Right atrium auricular region (tissue), 2 donors: ENCODE data around the gene CCL4. TPM values are rescaled to one million over a fixed set of nuclear protein-coding genes. Genes with fewer than 3 reads are reported as not detected.
"Not testable (repeated sequence)": the region's sequence is repeated elsewhere in the genome, so short reads cannot be mapped to it uniquely, and the experiment has no call there.

ENCODE experiments used
- DNase-seq: peaks from one replicate; pipeline ENCODE4 v3.0.0-alpha.2; 2019; ENCODE audit warnings: low spot score
- H3K27ac ChIP-seq, 2 donors: fragments of 200-600 bp; sonication (generic); 1 replicate in 1 of 2; 2 replicates in 1 of 2; pipeline ENCODE4 v1.5.1; 2016 to 2019
- H3K27me3 ChIP-seq, 2 donors: fragments of 200-600 bp; sonication (generic); one replicate each; pipeline versions ENCODE4 v1.5.1 to v1.6.0; 2017 to 2019
- H3K36me3 ChIP-seq: fragments of 200-600 bp; sonication (generic); one replicate; pipeline ENCODE4 v1.5.1; 2016
- H3K4me1 ChIP-seq, 2 donors: fragments of 200-600 bp; sonication (generic); one replicate each; pipeline versions ENCODE4 v1.5.1 to v1.6.0; 2017 to 2019
- H3K4me3 ChIP-seq, 2 donors: fragments of 200-600 bp; sonication (generic); 1 replicate in 1 of 2; 2 replicates in 1 of 2; pipeline ENCODE4 v1.5.1; 2017 to 2019; ENCODE audit warnings: mild to moderate bottlenecking in 1 of 2, moderate library complexity in 1 of 2
- H3K9me3 ChIP-seq, 2 donors: fragments of 200-600 bp; sonication (generic); one replicate each; pipeline ENCODE4 v1.5.1; 2019
- total RNA-seq, 2 donors: library from RNA; depleted of rRNA; stranded (reverse); fragments of >200 nt; gene quantifications; one replicate each; pipeline ENCODE4 v1.1.0, GENCODE V29; 2016
- TF ChIP-seq, protein P1 (sequence below), 2 donors: fragments of 200-600 bp; sonication (generic); IDR thresholded peaks; one replicate each; pipeline ENCODE4 v1.5.1; 2019; ENCODE audit warnings: antibody characterized with exemption in 2 of 2

Gene CCL4
- total RNA-seq, result 1 to 10 TPM; 1.7 to 2.8 TPM

DNA sequence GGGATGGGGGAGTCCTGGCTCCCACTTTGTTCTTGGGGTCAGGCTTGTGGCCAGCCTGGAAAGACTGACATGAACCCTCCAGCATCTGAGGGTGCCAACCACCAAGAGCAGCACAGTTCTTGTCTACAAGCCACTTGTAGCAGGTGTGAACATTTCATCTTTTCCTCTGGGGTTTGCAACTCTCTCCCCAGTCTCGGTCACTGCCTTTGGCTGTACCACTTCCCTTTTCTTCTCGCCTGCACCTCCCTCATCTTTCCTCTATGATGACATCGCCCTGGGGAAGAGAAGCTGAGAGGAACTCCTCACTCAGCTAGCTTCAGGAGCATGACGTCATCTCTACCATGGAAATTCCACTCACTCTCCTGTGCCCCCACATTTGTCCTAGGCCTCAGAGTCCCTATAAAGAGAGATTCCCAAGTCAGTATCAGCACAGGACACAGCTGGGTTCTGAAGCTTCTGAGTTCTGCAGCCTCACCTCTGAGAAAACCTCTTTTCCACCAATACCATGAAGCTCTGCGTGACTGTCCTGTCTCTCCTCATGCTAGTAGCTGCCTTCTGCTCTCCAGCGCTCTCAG is at the start of gene CCL4:
Gene CCL4 (plus strand): TSS at position 427 of the 575 bp plus-strand sequence. CDS start 79 bp downstream, at position 506.
- not testable (repeated sequence) for DNase-seq, H3K4me3 ChIP-seq, H3K27me3 ChIP-seq, H3K36me3 ChIP-seq, H3K4me1 ChIP-seq, H3K9me3 ChIP-seq, H3K27ac ChIP-seq

DNA sequence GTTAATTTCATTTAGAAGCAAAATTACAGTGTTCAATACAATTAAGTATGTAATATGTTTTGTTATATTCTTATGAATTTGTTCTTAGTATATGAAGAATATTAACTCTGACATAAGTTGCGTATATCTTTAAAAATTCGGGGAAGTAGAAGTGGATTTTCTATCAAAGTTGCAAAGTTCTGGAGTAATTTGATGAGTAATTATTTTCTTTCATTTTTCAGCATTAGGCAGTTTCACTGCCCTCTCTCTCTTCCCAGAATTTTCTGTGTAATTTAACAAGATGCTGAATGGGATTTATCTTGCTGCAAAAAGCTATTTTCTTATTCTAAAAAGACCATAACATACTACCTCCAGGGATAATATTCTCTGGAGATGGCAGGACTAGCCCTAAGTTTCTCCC is 48.5 kb upstream of the CCL4 start:
- H3K9me3 ChIP-seq, result peaks cover 0 to 9% of the 10 kb centered on the region in 2 donors
- no peak for DNase-seq
- no peak overlapping the region for H3K4me3 ChIP-seq
- TF ChIP-seq, protein P1, sequence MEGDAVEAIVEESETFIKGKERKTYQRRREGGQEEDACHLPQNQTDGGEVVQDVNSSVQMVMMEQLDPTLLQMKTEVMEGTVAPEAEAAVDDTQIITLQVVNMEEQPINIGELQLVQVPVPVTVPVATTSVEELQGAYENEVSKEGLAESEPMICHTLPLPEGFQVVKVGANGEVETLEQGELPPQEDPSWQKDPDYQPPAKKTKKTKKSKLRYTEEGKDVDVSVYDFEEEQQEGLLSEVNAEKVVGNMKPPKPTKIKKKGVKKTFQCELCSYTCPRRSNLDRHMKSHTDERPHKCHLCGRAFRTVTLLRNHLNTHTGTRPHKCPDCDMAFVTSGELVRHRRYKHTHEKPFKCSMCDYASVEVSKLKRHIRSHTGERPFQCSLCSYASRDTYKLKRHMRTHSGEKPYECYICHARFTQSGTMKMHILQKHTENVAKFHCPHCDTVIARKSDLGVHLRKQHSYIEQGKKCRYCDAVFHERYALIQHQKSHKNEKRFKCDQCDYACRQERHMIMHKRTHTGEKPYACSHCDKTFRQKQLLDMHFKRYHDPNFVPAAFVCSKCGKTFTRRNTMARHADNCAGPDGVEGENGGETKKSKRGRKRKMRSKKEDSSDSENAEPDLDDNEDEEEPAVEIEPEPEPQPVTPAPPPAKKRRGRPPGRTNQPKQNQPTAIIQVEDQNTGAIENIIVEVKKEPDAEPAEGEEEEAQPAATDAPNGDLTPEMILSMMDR (IDR thresholded peaks at IDR 0.05), result no peak
- no peak overlapping the region for H3K27ac ChIP-seq
- H3K4me1 ChIP-seq, result no peaks in the 10 kb centered on the region
- H3K27me3 ChIP-seq, result no peaks in the 10 kb centered on the region
- no peaks in the 10 kb centered on the region for H3K36me3 ChIP-seq

DNA sequence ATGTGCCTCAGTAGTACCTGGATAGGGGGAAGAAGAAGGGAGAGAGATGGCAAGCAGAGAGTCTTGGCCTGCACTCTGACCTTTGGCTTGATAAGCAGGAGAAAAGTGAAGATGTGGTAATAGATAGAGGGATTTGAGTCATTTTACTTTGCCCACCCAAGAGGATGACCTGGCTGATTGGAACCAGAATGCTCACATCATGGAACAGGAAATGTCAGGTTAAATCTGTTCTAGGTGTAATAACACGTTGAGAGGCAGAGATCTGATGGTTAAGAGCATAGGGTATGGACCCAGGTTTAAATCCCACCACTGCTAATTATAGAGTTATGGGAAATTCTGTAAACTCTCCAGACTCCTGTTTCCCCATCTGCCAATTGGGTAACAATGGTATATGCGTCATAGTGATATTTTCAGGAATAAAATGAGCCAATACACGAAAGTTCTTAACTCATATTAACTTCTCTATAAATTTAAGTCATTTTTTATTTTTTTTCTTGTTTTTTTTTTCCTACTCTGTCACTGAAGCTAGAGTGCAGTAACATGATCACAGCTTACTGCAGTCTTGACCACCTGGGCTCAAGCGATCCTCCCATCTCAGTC is 47.6 kb upstream of the CCL4 start:
- Histone ChIP-seq H3K27me3 (no peaks in the 10 kb centered on the region), H3K4me1 (no peaks in the 10 kb centered on the region), H3K27ac (no peak overlapping the region), H3K4me3 (no peak overlapping the region), H3K9me3 (peaks cover 0 to 7% of the 10 kb centered on the region in 2 donors), H3K36me3 (no peaks in the 10 kb centered on the region)
- DNase-seq, result no peak
- TF ChIP-seq, protein P1 (IDR thresholded peaks at IDR 0.05), result no peak

DNA sequence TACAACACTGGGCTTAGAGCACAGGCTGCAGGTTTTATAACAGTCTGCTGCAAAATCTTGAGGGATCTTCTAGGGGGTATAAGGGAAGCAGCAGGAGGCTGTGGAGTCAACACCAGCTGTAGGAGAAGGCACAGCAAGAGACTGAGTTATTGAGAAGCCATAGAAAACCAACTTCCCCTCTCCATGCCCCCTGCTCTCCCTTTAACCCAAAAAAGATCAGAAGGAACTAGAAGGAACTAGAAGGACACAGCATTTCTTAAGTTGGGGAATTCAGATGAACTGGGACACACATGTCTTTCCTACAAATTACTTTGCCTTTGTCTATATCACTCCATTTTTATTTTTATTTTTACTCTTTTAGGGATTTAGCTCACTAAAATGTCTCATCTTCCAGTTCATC is 45.7 kb upstream of the CCL4 start:
- H3K27ac ChIP-seq, result no peak overlapping the region
- no peaks in the 10 kb centered on the region for H3K27me3 ChIP-seq
- H3K4me1 ChIP-seq, result no peaks in the 10 kb centered on the region
- no peak for DNase-seq
- H3K9me3 ChIP-seq, result no peaks in the 10 kb centered on the region
- no peaks in the 10 kb centered on the region for H3K36me3 ChIP-seq
- no peak overlapping the region for H3K4me3 ChIP-seq
- TF ChIP-seq, protein P1 (IDR thresholded peaks at IDR 0.05), result no peak

DNA sequence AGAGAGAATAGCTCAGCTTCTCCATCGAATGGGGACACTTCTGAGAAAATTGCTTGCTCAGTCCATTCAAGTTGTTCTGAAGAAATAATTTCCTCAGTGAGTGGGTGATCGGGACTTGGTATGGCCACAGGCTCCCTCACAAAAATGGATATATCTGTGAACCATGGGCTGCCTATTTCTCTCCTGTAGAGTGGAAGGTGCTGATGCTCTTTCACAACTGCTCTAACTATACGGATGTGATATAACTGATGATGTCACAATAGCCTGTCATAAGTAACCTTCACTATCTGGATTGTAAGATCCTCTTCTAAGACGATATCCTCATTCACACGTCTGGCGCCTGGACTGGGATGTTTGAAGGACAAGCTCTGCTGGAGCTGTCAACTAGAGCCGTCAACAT is 44.2 kb upstream of the CCL4 start:
- H3K36me3 ChIP-seq, result no peaks in the 10 kb centered on the region
- DNase-seq, result no peak
- H3K27ac ChIP-seq, result no peak overlapping the region
- H3K27me3 ChIP-seq, result no peaks in the 10 kb centered on the region
- no peak overlapping the region for H3K4me3 ChIP-seq
- TF ChIP-seq, protein P1 (IDR thresholded peaks at IDR 0.05), result no peak
- H3K9me3 ChIP-seq, result no peaks in the 10 kb centered on the region
- no peaks in the 10 kb centered on the region for H3K4me1 ChIP-seq

DNA sequence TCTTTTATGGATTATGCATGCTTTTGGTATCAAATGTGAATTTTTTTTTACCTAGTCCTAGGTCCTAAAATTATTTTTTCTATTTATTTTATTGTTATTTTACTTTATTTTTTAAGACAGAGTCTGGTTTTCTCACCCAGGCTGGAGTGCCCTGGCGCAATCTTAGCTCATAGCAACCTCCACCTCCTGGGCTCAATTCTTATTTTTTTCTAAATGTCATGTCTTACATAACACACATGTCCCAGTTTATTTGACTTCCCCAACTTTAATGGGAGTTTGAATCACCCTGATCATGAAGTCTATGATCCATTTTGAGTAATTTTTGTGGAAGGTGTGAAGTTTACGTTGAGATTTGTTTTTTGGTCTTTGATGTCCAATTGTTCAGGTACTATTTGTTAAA is 42.8 kb upstream of the CCL4 start:
- TF ChIP-seq, protein P1 (IDR thresholded peaks at IDR 0.05), result no peak
- DNase-seq, result no peak
- Histone ChIP-seq H3K27ac (no peak overlapping the region), H3K36me3 (no peaks in the 10 kb centered on the region), H3K4me3 (no peak overlapping the region), H3K27me3 (no peaks in the 10 kb centered on the region), H3K4me1 (no peaks in the 10 kb centered on the region), H3K9me3 (no peaks in the 10 kb centered on the region)
